Measurements from ENCODE around the gene WNK2. TPM values are rescaled to one million over a fixed set of nuclear protein-coding genes. Genes with fewer than 3 reads are reported as not detected.

WNK2 gene
- total RNA-seq, 1 donor from 2014 or later: 1.9 TPM

- Histone ChIP-seq H3K36me3 (ENCODE audit: insufficient read depth, low read length) (no peaks in the 10 kb centered on the region), H3K4me3 (ENCODE audit: insufficient read depth, low read depth, low read length) (no peak overlapping the region), H3K4me1 (ENCODE audit: insufficient read depth, low read length) (no peaks in the 10 kb centered on the region), H4K20me1 (ENCODE audit: insufficient read depth, low read length) (no peaks in the 10 kb centered on the region), H3K79me2 (ENCODE audit: insufficient read depth, low read length) (no peaks in the 10 kb centered on the region), H3K27me3 (ENCODE audit: insufficient read depth, low read length) (no peaks in the 10 kb centered on the region), H3K4me2 (ENCODE audit: low read length) (no peak overlapping the region), H3K9me3 (ENCODE audit: insufficient read depth, low read depth, low read length) (no peaks in the 10 kb centered on the region), H3K9ac (ENCODE audit: low read length) (no peak overlapping the region), H2AFZ (ENCODE audit: low read depth, low read length) (no peak overlapping the region), H3K27ac (ENCODE audit: low read depth, low read length) (no peak overlapping the region)
- peaks cover 44% of the 10 kb centered on the region for H3K27me3 Mint-ChIP-seq (ENCODE audit: low read depth, unreplicated experiment)
- H3K4me1 Mint-ChIP-seq (ENCODE audit: low read depth, unreplicated experiment): no peaks in the 10 kb centered on the region
- TF ChIP-seq CTCF (IDR thresholded peaks at IDR 0.05; ENCODE audit: insufficient read depth, low read depth, low read length) (no peak), EZH2 (IDR thresholded peaks at IDR 0.05; ENCODE audit: insufficient read depth, low read length) (no peak)
- H3K4me3 Mint-ChIP-seq (ENCODE audit: unreplicated experiment): no peak overlapping the region
- FAIRE-seq: no peak
- DNase-seq (ENCODE audit: low read depth): no peak
- H3K27ac Mint-ChIP-seq (ENCODE audit: unreplicated experiment): no peak overlapping the region
- no peaks in the 10 kb centered on the region for H3K36me3 Mint-ChIP-seq (ENCODE audit: low read depth, unreplicated experiment)
- no peaks in the 10 kb centered on the region for H3K9me3 Mint-ChIP-seq (ENCODE audit: unreplicated experiment)
Observed at GRCh38 chr9:93259490-93260262, 75.7 kb downstream of the WNK2 start.

GRCh38 chr9:93260263-93261066, 76.5 kb downstream of the WNK2 start:
- H4K20me1 ChIP-seq (ENCODE audit: insufficient read depth, low read length): no peaks in the 10 kb centered on the region
- H3K4me2 ChIP-seq (ENCODE audit: low read length): no peak overlapping the region
- Mint-ChIP-seq H3K27ac (ENCODE audit: unreplicated experiment) (no peak overlapping the region), H3K4me3 (ENCODE audit: unreplicated experiment) (no peak overlapping the region), H3K4me1 (ENCODE audit: low read depth, unreplicated experiment) (no peaks in the 10 kb centered on the region), H3K9me3 (ENCODE audit: unreplicated experiment) (no peaks in the 10 kb centered on the region), H3K27me3 (ENCODE audit: low read depth, unreplicated experiment) (peaks cover 45% of the 10 kb centered on the region), H3K36me3 (ENCODE audit: low read depth, unreplicated experiment) (no peaks in the 10 kb centered on the region)
- TF ChIP-seq EZH2 (IDR thresholded peaks at IDR 0.05; ENCODE audit: insufficient read depth, low read length) (no peak), CTCF (IDR thresholded peaks at IDR 0.05; ENCODE audit: insufficient read depth, low read depth, low read length) (no peak)
- no peak overlapping the region for H3K4me3 ChIP-seq (ENCODE audit: insufficient read depth, low read depth, low read length)
- H3K27ac ChIP-seq (ENCODE audit: low read depth, low read length): no peak overlapping the region
- FAIRE-seq: no peak
- no peak overlapping the region for H3K9ac ChIP-seq (ENCODE audit: low read length)
- H3K36me3 ChIP-seq (ENCODE audit: insufficient read depth, low read length): no peaks in the 10 kb centered on the region
- H2AFZ ChIP-seq (ENCODE audit: low read depth, low read length): no peak overlapping the region
- no peak for DNase-seq (ENCODE audit: low read depth)
- H3K79me2 ChIP-seq (ENCODE audit: insufficient read depth, low read length): no peaks in the 10 kb centered on the region
- H3K27me3 ChIP-seq (ENCODE audit: insufficient read depth, low read length): peaks cover 2% of the 10 kb centered on the region
- H3K9me3 ChIP-seq (ENCODE audit: insufficient read depth, low read depth, low read length): no peaks in the 10 kb centered on the region
- no peaks in the 10 kb centered on the region for H3K4me1 ChIP-seq (ENCODE audit: insufficient read depth, low read length)
